Kidney epithelial cell (primary cell): ENCODE results near the gene FCHSD2. TPM values are rescaled to one million over a fixed set of nuclear protein-coding genes. Genes with fewer than 3 reads are reported as not detected.

ENCODE experiments used
- DNase-seq: peaks from one replicate; pipeline ENCODE4 v3.0.0-alpha.2; 2010; ENCODE audit warnings: low read depth
- H3K27me3 ChIP-seq: 2 replicates; pipeline ENCODE4 v1.6.0; 2011; ENCODE audit warnings: low read length; ENCODE audit not compliant: control insufficient read depth, insufficient read depth
- H3K36me3 ChIP-seq: 2 replicates; pipeline ENCODE4 v1.5.1; 2011; ENCODE audit warnings: low read length; ENCODE audit not compliant: control insufficient read depth, insufficient read depth
- H3K4me3 ChIP-seq: 2 replicates; pipeline ENCODE4 v1.5.1; 2011; ENCODE audit warnings: low read depth, mild to moderate bottlenecking, control low read depth, low read length
- CTCF ChIP-seq: IDR thresholded peaks from 2 replicates; pipeline ENCODE4 v1.5.1; 2011; ENCODE audit warnings: mild to moderate bottlenecking, moderate library complexity, low read length, control low read depth, inconsistent platforms; ENCODE audit not compliant: insufficient read depth, poor library complexity, severe bottlenecking
- total RNA-seq: library from RNA; depleted of rRNA; stranded (reverse); fragments of >200 nt; gene quantifications from 2 replicates; pipeline ENCODE4 v1.2.3, GENCODE V29; 2015

The FCHSD2 gene
- total RNA-seq, 1 donor from 2014 or later = 13.2 TPM

GRCh38 chr11:72824811-72825505 is 317.2 kb downstream of the FCHSD2 start:
- H3K27me3 ChIP-seq = no peaks in the 10 kb centered on the region
- TF ChIP-seq CTCF = no peak
- no peak overlapping the region for H3K4me3 ChIP-seq
- DNase-seq = no peak
- H3K36me3 ChIP-seq = no peaks in the 10 kb centered on the region

GRCh38 chr11:72824020-72824419 is 318.1 kb downstream of the FCHSD2 start:
- Histone ChIP-seq H3K36me3 (no peaks in the 10 kb centered on the region), H3K4me3 (no peak overlapping the region), H3K27me3 (no peaks in the 10 kb centered on the region)
- no peak for TF ChIP-seq CTCF
- no peak for DNase-seq

GRCh38 chr11:72823105-72823804 is 318.9 kb downstream of the FCHSD2 start:
- H3K36me3 ChIP-seq = no peaks in the 10 kb centered on the region
- no peak for DNase-seq
- no peak overlapping the region for H3K4me3 ChIP-seq
- TF ChIP-seq CTCF = no peak
- H3K27me3 ChIP-seq = no peaks in the 10 kb centered on the region

GRCh38 chr11:72821920-72822799 is 320.0 kb downstream of the FCHSD2 start:
- Histone ChIP-seq H3K4me3 (peak overlapping the region; percentile 42), H3K27me3 (no peaks in the 10 kb centered on the region), H3K36me3 (no peaks in the 10 kb centered on the region)
- DNase-seq = no peak
- peak; percentile 16 for TF ChIP-seq CTCF

- no peaks in the 10 kb centered on the region for H3K36me3 ChIP-seq
- H3K27me3 ChIP-seq = no peaks in the 10 kb centered on the region
- DNase-seq = no peak
- no peak for TF ChIP-seq CTCF
- H3K4me3 ChIP-seq = peak overlapping the region; percentile 42
Measured at GRCh38 chr11:72821221-72821919, 320.7 kb downstream of the FCHSD2 start.
